AG04450 (cell line): Measurements from ENCODE around the gene RFC3. TPM values are rescaled to one million over a fixed set of nuclear protein-coding genes. Genes with fewer than 3 reads are reported as not detected.
A peak's percentile ranks its signal among the peaks of the same experiment; 100 is the strongest.
"Not testable (repeated sequence)": the region's sequence is repeated elsewhere in the genome, so short reads cannot be mapped to it uniquely, and the experiment has no call there.

Source experiments
- CTCF ChIA-PET: fragments of 300-600, 350-600 bp; formaldehyde crosslinking; extraction: SDS; loops from one replicate; lab custom pipeline; 2022; ENCODE audit warnings: antibody characterized with exemption, inconsistent platforms; lab: Charles Lee
- POLR2A ChIA-PET: fragments of 350-600 bp; formaldehyde crosslinking; extraction: SDS; loops from one replicate; lab custom pipeline; 2021; ENCODE audit warnings: antibody characterized with exemption, inconsistent platforms; lab: Yijun Ruan, JAX
- DNase-seq: peaks from one replicate; pipeline ENCODE4 v3.0.0-alpha.2; 2011; ENCODE audit warnings: low read depth, low spot score
- H3K27ac ChIP-seq: one replicate; pipeline ENCODE4 v1.5.1; 2012; ENCODE audit warnings: low read depth, low read length, control low read depth
- H3K27me3 ChIP-seq: one replicate; pipeline ENCODE4 v1.6.0; 2012; ENCODE audit warnings: low read length; ENCODE audit not compliant: control insufficient read depth, insufficient read depth
- H3K4me3 ChIP-seq: 2 replicates; pipeline ENCODE4 v1.5.1; 2011; ENCODE audit warnings: mild to moderate bottlenecking, low read depth, low read length, control low read depth
- H3K9me3 ChIP-seq: 2 replicates; pipeline ENCODE4 v1.5.1; 2012; ENCODE audit warnings: low read length; ENCODE audit not compliant: control insufficient read depth, insufficient read depth
- polyA plus RNA-seq: library from polyadenylated mRNA; depleted of rRNA; stranded (reverse); fragments of >200 nt; gene quantifications from 2 replicates; pipeline ENCODE4 v1.2.3, GENCODE V29; 2011
- TF ChIP-seq, protein P1 (sequence below): IDR thresholded peaks from 2 replicates; pipeline ENCODE4 v1.5.1; 2011; ENCODE audit warnings: low read depth, low read length, control low read depth, inconsistent platforms

The RFC3 gene
- polyA plus RNA-seq, 1 experiment, result 7.1 TPM

DNA sequence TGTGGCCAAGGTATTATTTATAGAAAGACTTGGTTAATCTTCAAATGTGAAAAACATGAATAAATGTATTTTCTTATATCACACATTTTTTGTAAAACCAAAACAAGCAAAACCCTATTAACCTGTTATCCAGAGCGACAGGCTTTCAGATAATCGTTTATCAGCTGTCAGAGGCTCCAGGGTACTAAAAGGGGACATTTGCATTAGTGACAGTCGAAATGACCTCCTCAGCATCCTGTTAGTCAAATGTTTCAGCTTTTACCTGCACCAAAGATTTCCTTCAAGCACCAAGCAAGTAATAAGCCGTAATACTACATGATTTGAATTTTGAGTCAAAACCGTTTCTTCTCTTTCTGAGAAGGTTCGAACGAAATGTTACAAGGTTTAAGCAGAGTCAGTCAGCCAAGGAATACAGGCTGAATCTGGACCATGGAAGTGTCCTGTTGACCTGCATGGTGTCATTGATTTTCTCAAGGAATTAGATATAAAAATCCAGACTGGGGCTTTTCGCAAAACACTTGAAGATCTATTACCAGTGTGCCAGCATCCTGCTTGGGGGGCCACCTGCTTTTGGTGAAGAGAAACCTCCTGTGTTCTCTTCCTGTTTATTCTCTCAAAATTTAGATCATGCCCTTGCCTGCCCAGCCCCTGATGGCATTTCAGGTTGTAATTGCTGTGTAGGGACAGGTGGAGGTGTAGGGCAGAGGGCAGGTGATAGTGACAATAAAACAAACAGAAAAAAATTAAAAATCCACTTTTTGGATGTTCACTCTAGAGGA, 11.3 kb upstream of the RFC3 start:
- no peak for DNase-seq
- ChIA-PET CTCF (no interaction called here), POLR2A (no interaction called here)
- TF ChIP-seq, protein P1, sequence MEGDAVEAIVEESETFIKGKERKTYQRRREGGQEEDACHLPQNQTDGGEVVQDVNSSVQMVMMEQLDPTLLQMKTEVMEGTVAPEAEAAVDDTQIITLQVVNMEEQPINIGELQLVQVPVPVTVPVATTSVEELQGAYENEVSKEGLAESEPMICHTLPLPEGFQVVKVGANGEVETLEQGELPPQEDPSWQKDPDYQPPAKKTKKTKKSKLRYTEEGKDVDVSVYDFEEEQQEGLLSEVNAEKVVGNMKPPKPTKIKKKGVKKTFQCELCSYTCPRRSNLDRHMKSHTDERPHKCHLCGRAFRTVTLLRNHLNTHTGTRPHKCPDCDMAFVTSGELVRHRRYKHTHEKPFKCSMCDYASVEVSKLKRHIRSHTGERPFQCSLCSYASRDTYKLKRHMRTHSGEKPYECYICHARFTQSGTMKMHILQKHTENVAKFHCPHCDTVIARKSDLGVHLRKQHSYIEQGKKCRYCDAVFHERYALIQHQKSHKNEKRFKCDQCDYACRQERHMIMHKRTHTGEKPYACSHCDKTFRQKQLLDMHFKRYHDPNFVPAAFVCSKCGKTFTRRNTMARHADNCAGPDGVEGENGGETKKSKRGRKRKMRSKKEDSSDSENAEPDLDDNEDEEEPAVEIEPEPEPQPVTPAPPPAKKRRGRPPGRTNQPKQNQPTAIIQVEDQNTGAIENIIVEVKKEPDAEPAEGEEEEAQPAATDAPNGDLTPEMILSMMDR, result no peak
- no peak overlapping the region for H3K4me3 ChIP-seq
- H3K27me3 ChIP-seq, result peaks cover 4% of the 10 kb centered on the region
- no peak overlapping the region for H3K27ac ChIP-seq
- H3K9me3 ChIP-seq, result no peaks in the 10 kb centered on the region

DNA sequence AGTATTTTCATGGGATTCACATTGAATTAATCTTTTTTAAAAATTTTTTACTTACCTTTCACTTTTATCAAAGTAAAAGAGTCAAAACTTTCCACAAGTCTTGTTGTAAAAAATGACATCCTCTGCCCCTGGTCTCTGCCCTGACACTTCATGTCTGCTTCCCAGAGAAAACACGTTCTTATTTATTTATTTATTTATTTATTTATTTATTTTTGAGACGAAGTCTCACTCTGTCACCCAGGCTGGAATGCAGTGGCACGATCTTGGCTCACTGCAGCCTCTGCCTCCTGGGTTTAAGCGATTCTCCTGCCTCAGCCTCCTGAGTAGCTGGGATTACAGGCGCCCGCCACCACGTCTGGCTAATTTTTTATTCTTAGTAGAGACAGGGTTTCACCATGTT, 5.1 kb upstream of the RFC3 start:
- DNase-seq, H3K4me3 ChIP-seq, H3K27ac ChIP-seq, CTCF ChIA-PET, H3K9me3 ChIP-seq, POLR2A ChIA-PET, H3K27me3 ChIP-seq: not testable (repeated sequence)

DNA sequence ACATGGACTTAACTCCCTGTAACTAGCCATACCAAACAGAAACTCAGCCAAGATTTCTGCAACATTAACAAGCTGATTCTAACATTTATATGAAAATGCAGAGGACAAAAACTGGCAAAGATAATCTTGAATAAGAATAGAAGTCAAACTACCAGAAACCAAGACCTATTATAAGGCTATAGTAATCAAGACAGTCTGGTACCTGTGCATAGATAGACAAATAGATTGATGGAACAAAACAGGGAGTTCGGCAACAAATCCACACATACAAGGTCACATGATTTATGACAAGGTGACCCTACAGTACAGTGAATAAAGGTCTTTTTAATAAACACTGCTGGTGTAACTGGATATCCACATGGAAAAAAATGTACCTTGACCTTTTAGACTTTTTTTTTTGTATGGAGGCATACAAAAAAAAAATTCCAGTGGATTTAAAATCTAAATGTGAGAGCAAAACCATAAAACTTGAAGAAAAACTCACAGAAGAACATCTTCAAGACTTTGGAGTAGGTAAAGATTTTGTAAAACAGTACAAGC, 2.9 kb upstream of the RFC3 start:
- ChIA-PET CTCF (interaction anchor here (1.0 kb wide), 1 partner anchor 14 kb away, joined by 3 read pairs; no protein-coding TSS in a partner anchor), POLR2A (no interaction called here)
- TF ChIP-seq, protein P1, result no peak
- Histone ChIP-seq H3K9me3 (no peaks in the 10 kb centered on the region; the same call in 1 of the 2 replicates), H3K4me3 (no peak overlapping the region), H3K27me3 (peaks cover 2% of the 10 kb centered on the region), H3K27ac (no peak overlapping the region)
- no peak for DNase-seq

DNA sequence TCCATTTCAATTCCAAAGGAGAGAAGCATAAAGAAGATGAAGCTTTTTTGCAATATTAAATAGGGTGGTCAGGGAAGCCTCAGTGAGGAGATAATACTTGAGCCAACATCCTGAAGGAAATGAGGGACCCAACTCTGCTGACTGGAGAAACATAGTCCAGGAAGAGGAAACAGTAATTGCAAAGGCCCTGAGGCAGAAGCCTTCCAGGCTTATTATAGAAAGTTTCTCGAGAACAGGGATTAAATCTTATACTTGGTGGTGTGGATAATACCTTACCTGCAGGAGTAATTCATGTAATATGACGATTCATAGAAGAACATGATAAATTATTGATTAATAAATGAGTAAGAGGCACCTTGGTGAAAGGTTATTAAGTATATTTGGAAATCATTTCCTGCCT, 1.0 kb upstream of the RFC3 start:
- ChIA-PET CTCF (no interaction called here), POLR2A (no interaction called here)
- Histone ChIP-seq H3K27me3 (peaks cover 2% of the 10 kb centered on the region), H3K4me3 (no peak overlapping the region), H3K9me3 (no peaks in the 10 kb centered on the region; the same call in 1 of the 2 replicates), H3K27ac (no peak overlapping the region)
- DNase-seq, result no peak
- TF ChIP-seq, protein P1, result no peak

DNA sequence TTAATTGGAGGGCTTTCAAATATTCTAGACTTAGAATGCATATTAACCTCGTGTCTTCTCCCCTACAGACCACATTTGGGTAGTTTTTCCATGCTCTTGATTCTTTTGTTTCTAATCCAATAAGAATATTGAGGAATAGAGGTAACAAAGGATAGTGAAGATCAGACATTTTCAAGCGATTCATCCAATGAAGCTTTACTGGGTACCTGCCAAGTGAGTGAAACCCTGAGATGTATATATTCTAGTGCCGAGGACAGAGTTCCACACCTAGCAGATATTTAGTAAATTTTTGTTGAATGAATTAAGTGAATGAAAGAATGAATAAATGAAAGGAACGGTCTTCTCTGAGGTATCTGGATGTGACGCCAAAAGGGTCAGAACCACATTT, 442 bp upstream of the RFC3 start:
- POLR2A ChIA-PET, result interaction anchor here (0.6 to 1.0 kb wide), 2 partner anchors 17 to 1346 kb away, joined by 3 read pairs; no protein-coding TSS in a partner anchor

More for the DNA sequence above, 442 bp upstream of the RFC3 start:
- H3K27ac ChIP-seq, result no peak overlapping the region
- H3K27me3 ChIP-seq, result peaks cover under 1% of the 10 kb centered on the region
- TF ChIP-seq, protein P1, result no peak
- no peak for DNase-seq
- peak overlapping the region; percentile 81 for H3K4me3 ChIP-seq
- CTCF ChIA-PET, result interaction anchor here (1.4 kb wide), 1 partner anchor 30 kb away, joined by 3 read pairs; no protein-coding TSS in a partner anchor
- H3K9me3 ChIP-seq, result no peaks in the 10 kb centered on the region; the same call in 1 of the 2 replicates
